ENCODE measurements around the gene RBMXL2.

GRCh38 chr11:7046474-7047175 lies 42.2 kb upstream of the RBMXL2 start:
- TF ChIP-seq CTCF (IDR thresholded peaks at IDR 0.05) (no peak), ZFX (IDR thresholded peaks at IDR 0.05; ENCODE audit: borderline replicate concordance) (no peak)
